Upper lobe of left lung (tissue), 4 donors: Measurements from ENCODE around the gene TMEM175.

Experiments used
- CTCF ChIP-seq, 6 experiments: fragments of 450-650 bp in 4 of 6; fragments of 200-600 bp in 2 of 6; sonication (generic) in 2 of 6; IDR thresholded peaks; one replicate each; pipeline ENCODE4 v1.5.1; 2016 to 2019; ENCODE audit warnings: antibody characterized with exemption in 6 of 6
- EP300 ChIP-seq, 4 donors: sonication (generic); formaldehyde crosslinking; IDR thresholded peaks; one replicate each; pipeline ENCODE4 v1.5.1; 2017; ENCODE audit warnings: antibody characterized with exemption in 4 of 4, control low read depth in 2 of 4
- POLR2AphosphoS5 ChIP-seq, 2 donors: sonication (generic); formaldehyde crosslinking; IDR thresholded peaks; one replicate each; pipeline ENCODE4 v1.5.1; 2017; ENCODE audit warnings: antibody characterized with exemption in 2 of 2

DNA sequence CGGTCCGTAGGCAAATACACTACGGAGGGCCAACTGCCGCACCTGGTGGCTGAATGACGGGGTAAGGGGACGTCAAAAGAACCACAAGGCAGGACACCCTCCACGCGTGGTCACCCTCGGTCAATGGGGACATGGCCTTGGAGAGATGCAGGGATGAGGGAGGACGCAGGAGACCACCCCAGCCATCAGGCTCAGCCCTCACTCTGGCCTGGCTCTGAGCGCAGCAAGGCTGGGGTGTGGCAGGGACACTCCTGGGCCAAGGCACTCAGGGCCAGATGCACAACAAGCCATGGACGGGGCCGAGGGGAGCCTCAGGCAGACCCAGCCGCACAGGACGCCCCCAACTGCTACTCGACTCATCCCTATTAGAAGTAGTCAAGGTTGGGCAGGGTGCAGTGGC lies 36.7 kb upstream of the TMEM175 start:
- TF ChIP-seq CTCF (IDR thresholded peaks at IDR 0.05) (no peak), POLR2AphosphoS5 (IDR thresholded peaks at IDR 0.05) (no peak), EP300 (IDR thresholded peaks at IDR 0.05) (no peak)
